A549 treated with AZD2906 at 1 μM for 4 hours (cell line): Measurements from ENCODE around the gene AUNIP. TPM values are rescaled to one million over a fixed set of nuclear protein-coding genes. Genes with fewer than 3 reads are reported as not detected.

ENCODE experiments used
- total RNA-seq: library from RNA; stranded (reverse); fragments of 200-300 nt; extraction: Qiagen RNA extraction; gene quantifications from 5 replicates; pipeline ENCODE4 v1.2.3, GENCODE V29; 2022

AUNIP gene, protein sequence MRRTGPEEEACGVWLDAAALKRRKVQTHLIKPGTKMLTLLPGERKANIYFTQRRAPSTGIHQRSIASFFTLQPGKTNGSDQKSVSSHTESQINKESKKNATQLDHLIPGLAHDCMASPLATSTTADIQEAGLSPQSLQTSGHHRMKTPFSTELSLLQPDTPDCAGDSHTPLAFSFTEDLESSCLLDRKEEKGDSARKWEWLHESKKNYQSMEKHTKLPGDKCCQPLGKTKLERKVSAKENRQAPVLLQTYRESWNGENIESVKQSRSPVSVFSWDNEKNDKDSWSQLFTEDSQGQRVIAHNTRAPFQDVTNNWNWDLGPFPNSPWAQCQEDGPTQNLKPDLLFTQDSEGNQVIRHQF
- total RNA-seq, result 8.3 to 9.4 TPM (median 8.7 TPM) in 5 replicates

DNA sequence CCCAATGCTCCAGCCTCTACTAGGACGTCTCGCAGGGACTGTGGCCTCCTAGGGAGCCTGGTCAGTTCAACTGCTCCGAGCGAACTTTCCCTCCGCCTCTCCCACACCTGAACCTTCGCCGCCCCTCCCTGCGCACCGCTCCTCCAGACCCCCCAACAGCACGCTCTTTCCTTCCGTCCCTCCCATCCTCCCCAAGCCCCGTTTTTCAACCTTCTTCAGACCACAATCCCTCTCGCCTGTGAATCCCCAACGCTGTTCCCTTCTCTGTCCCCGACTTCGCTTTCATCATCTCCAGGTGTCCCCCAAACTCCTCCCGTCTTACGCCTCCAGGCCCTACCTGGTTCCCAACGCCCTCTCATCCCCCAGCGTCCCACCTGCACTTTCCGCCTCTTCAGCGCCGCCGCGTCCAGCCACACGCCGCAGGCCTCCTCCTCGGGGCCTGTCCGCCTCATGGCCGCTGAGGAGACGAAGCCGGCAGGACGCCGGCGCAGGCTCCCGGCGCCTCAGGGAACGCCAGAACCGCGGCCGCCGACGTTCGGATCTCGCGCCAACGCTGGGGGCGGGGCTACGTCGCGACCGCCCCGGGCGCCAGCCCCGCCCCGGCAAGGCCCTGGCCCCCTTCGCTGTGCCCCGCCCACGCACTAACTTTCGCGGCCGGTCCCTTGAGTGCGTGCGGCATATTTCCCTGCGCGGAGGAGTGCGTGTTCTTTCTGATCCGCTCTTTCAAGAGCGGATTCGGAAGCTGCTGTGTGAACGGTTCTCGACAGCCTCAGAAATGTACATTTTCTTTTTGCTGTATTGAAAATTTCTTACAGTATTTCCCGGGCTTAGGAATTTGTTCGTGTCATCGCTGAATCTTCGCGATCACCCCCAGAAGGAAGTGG lies at the start of gene AUNIP:
Gene AUNIP (minus strand): TSS at position 552 of the 884 bp plus-strand sequence. CDS start 100 bp downstream, at position 452.

DNA sequence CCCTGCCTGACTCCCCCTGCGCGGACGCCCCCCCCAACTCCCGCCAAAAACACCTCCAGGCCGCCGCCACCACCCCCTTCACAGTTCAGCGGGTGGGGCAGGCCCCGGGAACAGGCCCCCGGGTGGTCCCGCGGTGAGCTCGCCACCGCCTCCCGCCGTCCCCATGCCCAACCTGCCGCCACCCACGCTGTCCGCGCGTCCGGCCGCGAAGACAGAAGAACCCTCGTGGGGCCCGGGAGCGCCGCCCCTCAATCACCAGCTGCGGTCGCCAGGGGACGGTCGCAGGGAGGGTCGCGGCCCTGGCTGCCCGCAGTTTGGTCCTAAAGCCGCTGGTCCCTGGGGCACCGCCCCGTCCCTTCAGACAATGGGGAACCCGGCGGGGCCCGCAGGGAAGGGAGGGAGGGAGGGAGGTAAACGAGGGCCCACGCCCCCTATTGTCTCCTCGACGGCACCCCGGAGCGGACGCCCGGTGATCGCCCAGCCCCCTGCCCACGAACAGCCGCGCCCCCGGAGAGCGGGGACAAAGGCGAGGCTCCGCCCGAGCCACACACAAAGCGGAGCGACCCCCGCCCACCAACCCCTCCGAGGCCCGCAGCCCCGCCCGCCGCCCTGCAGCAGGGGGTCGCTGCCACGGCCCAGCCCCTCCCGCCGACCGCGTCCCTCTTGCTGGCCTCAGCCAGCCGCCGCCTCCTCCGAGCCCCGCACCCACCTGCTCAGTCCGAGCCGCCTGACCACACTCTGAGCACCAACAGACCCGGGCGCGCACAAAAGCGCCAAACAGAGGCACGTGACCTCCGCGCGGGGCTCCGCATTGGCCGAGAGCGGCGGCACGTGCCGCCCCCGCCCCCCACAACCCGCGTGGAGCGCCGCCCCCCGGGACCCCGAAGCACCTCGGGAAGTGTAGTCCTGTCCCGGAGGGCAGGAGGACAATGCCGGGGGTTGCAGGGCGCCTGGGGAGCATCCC lies 46.7 kb upstream of the AUNIP start, which contains the start of gene STMN1:
Gene STMN1 (minus strand): TSS at position 740 of the 964 bp plus-strand sequence. CDS start 1,743 bp downstream, outside the sequence.

DNA sequence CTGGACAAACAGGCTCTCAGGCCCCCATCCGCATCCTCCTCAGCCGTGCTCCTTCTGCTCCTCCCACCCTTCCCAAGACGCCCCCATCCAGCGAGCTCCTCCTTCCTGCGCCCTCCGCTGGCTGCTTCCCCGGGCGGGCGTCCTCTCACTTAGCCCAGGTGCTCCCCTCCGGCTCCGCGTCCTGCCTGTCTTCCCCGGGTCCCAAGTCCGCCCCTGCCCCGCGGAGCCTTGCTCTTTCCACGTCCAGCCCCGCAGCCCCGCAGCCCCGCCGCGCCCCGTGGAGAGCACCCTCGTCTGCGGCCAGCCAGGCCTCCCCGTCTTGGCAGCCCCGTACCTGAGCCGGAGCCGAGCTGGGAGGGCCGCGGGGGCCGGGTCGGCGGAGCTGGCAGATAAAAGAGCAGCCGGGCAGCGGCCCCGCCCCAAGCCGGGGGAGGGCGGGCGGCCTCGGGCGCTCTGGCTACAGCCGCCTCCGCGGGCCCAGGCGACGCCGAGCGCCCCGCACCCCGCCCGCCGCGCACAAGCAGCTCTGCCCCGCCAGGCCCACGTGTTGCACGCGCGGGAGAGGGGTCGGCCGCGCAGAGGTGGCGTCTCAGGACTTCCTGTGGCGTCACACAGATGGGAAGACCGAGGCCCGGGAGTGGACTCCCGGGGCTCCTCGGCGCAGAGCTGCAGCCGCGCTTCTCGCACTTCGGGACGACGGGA lies 16.0 kb upstream of the AUNIP start, which contains the start of gene PAQR7:
Gene PAQR7 (minus strand): TSS at position 555 of the 702 bp plus-strand sequence. CDS start 11,869 bp downstream, outside the sequence.

DNA sequence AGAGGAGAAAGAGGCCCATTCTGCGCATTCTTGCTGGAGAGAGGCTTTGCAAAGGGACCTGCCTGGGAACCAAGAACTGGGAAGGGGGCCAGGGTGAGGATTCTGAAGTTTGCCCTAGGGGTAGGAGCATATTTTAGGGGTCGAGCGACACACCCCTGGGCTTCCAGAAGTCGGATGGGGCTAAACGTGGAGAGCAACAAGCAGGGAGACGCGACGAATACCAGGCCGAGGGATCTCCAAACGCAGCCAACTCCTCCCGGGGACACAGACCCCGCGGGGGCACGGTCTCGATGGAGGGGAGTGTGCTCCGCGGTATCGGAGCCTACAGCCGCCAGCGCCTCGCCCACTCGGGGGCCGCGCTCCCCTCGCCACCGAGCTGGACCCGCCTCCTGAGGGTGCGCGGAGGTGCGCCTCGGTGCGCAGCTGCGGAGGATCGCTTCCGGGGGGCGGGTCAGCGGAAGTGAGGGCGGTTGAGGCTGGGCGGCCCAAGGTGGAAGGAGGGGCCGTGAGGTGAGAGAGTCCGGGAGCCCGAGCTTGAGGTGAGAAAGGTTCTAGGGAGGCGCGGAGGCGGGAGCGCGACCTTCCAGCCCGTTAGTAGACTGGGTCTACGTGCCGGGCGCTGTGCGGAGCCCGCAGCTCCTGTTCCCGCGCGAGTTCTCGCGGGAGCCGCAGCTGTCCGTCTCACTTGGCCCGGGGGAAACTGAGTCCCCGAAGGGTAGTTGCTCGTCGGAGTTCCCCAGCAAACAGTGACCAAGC lies 39.6 kb downstream of the AUNIP start, which contains the start of gene MTFR1L:
Gene MTFR1L (plus strand): TSS at position 464 of the 756 bp plus-strand sequence. CDS start 3,151 bp downstream, outside the sequence.

DNA sequence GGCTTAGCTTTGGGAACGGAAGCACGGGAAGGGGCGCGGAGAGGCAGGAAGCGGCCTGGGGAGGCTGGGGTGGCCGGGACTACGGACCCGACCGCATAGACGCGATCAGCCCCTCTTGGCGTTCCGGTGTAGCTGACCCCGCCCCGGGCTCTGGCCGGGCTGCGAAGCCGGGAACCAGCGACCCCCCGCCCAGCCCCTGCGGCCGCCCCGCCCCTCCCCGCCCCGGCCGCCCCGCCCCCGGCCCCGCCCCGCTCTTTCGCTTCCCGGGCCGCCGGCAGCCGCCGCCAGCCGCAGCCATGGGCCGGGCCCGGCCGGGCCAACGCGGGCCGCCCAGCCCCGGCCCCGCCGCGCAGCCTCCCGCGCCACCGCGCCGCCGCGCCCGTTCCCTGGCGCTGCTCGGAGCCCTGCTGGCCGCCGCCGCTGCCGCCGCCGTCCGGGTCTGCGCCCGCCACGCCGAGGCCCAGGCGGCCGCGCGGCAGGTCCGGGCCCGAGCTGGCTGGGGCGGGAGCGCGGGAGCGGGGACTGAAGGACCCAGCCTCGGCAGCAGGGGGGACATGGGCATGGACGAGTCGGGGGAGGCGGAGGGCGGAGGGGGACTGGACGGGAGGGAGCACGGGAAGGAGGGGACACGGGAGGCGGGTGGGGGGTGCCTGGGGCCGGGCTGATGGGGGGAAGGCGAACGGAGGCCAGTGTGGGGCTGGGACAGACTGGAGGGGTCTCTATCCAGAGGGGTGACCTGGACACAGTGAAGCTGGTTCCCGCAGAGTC lies 59.1 kb downstream of the AUNIP start, which contains the start of gene SELENON:
Gene SELENON (plus strand): TSS at position 259 of the 768 bp plus-strand sequence. CDS start 38 bp downstream, at position 297.

Other genes starting within 250 kb of the AUNIP start
- 0.62 to 0.96 TPM (median 0.77 TPM) in 5 replicates for gene MAN1C1, start 242.7 kb downstream of the AUNIP start, total RNA-seq
- gene SELENON, start 59.3 kb downstream of the AUNIP start, total RNA-seq, result 60.2 to 65.1 TPM (median 63.4 TPM) in 5 replicates
- gene MTFR1L, start 39.5 kb downstream of the AUNIP start, total RNA-seq, result 24.9 to 29.6 TPM (median 25.6 TPM) in 5 replicates
- gene PAQR7, start 16.3 kb upstream of the AUNIP start, total RNA-seq, result 6.4 to 9.2 TPM (median 8.3 TPM) in 5 replicates
- 217 to 224 TPM (median 220 TPM) in 5 replicates for gene STMN1, start 47.0 kb upstream of the AUNIP start, total RNA-seq
- gene PAFAH2, start 138.6 kb upstream of the AUNIP start, total RNA-seq, result 7.2 to 8.3 TPM (median 8.0 TPM) in 5 replicates
- gene EXTL1, start 162.3 kb upstream of the AUNIP start, total RNA-seq, result 0.01 to 0.02 TPM in 2 of 5 replicates, not detected in the others
- gene SLC30A2, start 186.7 kb upstream of the AUNIP start, total RNA-seq, result 0.26 to 0.70 TPM (median 0.38 TPM) in 5 replicates
- gene TRIM63, start 208.2 kb upstream of the AUNIP start, total RNA-seq, result 1.8 to 2.9 TPM (median 2.3 TPM) in 5 replicates